GM19023 (cell line): ENCODE results near the gene VPREB1.
"Not testable (repeated sequence)": the region's sequence is repeated elsewhere in the genome, so short reads cannot be mapped to it uniquely, and the experiment has no call there.

ENCODE experiments used
- ATAC-seq: cut with Tn5 transposase; IDR thresholded peaks from one replicate; pipeline ENCODE4 v1.9.1; 2021; ENCODE audit warnings: mild to moderate bottlenecking, moderate library complexity; ENCODE audit not compliant: unreplicated experiment

VPREB1 gene

DNA sequence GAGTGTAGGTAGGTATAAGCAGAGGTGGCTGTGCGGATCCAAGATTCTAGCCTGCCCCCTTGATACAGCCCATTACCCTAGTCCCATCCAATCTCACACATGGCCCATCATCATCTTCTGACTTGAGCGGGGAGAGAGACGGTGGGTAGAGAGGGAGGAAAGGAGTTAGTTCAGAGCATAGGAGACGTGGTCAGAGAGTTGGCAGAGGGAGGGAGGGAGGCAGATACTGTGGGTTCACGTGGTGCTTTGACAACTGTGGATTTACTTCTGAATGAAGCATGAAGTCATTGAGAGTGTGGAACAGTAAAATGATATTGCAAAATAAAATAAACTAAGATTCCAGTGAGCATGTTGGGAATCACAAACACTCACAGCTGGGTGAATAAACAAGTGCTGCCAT is 31.4 kb upstream of the VPREB1 start:
- no peak for ATAC-seq

DNA sequence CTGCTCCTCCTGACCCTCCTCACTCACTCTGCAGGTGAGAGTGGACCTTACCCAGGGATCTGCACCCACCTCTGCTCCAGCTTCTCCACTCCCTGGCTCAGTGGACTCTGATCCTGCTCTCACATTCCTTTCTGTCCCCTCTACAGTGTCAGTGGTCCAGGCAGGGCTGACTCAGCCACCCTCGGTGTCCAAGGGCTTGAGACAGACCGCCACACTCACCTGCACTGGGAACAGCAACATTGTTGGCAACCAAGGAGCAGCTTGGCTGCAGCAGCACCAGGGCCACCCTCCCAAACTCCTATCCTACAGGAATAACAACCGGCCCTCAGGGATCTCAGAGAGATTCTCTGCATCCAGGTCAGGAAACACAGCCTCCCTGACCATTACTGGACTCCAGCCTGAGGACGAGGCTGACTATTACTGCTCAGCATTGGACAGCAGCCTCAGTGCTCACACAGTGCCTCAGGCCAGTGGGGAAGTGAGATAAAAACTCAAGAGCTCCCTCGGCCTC is 29.7 kb upstream of the VPREB1 start:
- ATAC-seq, result no peak

DNA sequence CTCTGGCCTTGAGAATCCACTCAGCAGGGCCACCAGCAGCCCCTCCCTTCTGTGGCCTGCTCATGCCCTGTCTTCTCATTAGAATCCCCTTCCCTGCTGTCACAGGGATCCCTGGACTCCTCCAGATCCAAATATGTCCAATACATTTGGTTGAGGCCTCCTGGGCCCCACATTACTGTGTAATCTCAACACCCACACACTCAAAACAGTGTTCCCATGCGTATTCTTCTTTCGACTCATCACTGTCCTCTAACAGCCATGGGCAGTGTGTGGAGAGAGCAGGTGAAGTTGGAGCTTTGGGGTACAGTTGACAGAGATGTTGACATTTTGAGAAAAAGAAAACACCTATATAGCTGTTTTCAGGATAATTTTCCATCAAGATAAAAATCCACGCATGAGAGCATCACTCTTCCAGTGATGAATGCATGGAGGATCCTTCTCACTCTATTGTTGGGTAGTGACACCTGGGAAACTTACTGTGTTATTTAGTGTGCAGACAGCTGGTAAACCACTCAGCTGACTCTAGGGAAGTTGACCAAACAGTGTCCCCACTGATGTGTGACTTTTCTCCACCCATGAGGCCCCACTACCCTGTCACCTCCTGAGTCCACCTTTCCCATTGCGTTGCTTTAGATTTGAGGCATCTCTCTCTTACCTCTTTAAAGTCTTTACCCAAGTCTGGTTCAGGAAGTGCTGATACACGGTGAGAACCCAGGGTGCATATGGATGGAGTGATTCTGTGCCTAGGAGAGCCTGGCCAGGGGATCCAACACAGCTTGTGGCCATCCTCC is 28.7 kb upstream of the VPREB1 start:
- ATAC-seq, result no peak

- no peak for ATAC-seq
Observed at GRCh38 chr22:22216450-22216959, 28.1 kb upstream of the VPREB1 start.

GRCh38 chr22:22218302-22218701 is 26.3 kb upstream of the VPREB1 start:
- ATAC-seq, result no peak

GRCh38 chr22:22219140-22219996 is 25.2 kb upstream of the VPREB1 start:
- ATAC-seq, result no peak

- not testable (repeated sequence) for ATAC-seq
Observed at GRCh38 chr22:22221043-22221442, 23.5 kb upstream of the VPREB1 start.

DNA sequence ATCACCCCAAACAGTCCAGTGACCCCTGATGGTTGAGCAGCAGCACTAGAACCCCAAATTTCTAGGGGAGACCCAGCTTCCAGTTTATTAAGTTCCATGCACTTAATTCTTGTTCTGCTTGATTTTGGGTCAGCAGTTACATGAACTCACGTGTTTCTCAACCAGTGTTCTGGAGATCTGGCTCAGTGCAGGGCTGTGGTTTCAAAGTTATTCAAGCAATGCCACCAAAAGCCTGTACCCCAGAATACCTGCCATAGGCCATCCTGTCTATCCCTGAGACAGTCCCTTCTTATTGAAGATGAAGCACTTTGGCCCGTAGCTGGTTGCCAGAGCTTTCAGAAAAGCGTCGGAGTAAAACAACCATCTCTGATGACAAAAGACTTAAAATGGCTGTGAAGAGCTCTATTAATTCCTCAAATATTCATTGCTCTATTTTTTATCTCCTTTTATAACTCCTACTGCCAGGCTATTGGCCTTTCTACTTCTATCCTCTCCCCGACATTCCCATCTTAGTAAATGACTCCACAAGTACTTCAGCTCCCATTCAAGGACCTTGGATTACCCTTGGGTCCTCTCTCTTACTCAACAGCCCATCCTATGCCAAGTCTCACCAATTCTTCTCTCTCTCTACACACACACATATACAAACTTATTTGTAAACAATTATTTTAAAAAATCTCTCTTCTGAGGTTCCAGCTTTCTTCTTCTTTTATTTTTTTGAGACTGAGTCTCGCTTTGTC is 18.0 kb upstream of the VPREB1 start:
- ATAC-seq, result no peak

DNA sequence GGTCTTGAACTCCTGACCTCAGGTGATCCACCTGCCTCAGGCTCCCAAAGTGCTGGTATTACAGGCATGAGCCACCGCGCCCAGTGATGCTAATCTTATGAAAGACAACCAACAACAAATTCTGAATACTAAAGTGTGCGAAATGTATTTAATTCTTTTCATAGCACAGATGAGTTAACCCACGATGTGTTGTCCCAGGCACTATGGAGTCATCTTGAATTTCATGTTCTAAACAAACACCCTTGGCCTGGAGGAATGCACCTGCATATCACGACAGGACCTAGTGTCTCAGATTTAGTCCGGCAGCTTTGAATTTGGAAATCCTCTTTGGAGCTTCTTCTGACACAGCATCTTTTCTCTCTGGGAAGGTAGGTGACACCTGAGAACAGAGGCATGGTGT is 16.2 kb upstream of the VPREB1 start:
- ATAC-seq, result no peak

DNA sequence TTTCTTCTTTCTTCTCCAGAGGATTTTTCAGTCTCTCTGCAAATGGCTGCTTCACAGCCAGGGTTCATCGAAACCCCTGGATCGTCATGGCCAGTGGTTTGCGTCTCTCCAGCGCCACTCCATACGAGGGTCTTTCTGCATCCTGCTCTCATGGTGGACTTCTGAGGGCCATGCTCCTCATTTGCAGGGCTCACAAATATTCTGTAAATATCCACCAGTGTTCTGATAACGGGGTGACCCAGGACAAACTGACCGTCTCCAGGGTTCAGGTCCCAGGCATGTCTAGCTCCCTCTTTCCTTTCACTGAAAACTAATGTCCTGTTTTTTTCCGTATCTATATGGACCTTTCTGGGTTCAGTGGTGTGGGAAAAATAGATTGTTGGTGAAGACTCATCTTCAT is 15.7 kb upstream of the VPREB1 start:
- no peak for ATAC-seq

- no peak for ATAC-seq
Observed at GRCh38 chr22:22229683-22230420, 14.7 kb upstream of the VPREB1 start.

- no peak for ATAC-seq
Observed at GRCh38 chr22:22230438-22230837, 14.1 kb upstream of the VPREB1 start.

GRCh38 chr22:22233081-22233480 is 11.5 kb upstream of the VPREB1 start:
- no peak for ATAC-seq

GRCh38 chr22:22235558-22235957 is 9.0 kb upstream of the VPREB1 start:
- ATAC-seq, result no peak

DNA sequence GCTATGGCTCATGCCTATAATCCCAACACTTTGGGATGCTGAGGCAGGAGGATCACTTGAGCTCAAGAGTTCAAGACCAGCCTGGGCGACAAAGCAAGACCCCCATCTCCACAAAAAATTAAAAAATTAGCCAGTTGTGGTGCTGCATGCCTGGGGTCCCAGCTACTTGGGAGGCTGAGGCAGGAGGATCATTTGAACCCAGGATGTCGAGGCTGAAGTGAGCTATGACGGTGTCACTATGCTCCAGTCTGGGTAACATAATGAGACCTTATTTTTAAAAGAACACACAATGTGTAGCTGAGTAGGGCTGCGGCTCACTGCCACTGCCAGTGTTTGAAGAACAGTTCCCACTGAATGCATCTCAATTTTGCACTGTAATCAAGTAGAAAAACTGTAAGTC is 7.1 kb upstream of the VPREB1 start:
- no peak for ATAC-seq

DNA sequence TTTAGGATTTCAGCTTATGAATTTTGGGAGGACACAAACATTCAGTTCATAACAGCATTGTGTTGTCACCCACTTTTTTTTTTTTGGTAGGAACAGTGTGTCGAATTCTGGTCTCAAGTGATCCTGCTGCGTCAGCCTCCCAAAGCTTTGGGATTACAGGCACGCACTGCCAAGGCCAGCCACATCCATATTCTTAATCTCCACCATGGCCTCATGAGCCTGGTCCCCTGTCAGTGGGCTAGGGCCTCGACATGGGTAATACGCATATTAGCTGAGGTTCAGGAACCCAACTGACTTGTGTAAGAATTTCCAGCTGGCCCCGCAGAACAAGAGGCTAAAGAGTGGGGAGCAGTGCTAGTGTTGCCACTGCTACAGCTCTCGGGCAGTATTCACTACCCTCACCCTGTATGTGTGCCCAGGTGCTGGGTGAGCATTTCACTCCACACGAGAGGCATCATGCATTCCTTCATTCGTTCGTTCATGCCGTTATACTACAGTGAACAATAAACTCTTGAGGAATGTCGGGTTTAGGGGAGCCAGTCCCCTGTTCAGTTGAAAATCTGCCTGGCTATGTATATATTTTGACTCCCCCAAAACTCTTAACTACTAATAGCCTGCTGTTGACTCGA is 5.2 kb upstream of the VPREB1 start:
- no peak for ATAC-seq

DNA sequence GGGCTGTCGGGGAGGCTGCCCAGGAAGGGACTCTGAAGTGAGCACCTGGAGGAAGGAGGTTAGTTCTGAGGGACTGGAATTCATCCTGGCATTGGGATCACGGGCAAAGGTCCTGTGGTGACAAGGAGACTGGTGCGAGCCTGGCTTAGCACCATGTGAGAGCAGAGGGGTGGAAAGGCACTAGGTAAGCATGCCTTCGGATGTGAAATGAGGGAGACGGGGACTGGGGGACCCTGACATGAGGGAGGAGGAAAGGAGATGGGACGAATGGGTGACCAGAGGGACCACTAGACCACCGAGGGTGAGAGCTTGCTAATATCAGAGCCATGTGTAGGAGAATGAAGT is 3.1 kb upstream of the VPREB1 start:
- ATAC-seq, result no peak

- ATAC-seq, result no peak
Observed at GRCh38 chr22:22242488-22242887, 2.1 kb upstream of the VPREB1 start.

DNA sequence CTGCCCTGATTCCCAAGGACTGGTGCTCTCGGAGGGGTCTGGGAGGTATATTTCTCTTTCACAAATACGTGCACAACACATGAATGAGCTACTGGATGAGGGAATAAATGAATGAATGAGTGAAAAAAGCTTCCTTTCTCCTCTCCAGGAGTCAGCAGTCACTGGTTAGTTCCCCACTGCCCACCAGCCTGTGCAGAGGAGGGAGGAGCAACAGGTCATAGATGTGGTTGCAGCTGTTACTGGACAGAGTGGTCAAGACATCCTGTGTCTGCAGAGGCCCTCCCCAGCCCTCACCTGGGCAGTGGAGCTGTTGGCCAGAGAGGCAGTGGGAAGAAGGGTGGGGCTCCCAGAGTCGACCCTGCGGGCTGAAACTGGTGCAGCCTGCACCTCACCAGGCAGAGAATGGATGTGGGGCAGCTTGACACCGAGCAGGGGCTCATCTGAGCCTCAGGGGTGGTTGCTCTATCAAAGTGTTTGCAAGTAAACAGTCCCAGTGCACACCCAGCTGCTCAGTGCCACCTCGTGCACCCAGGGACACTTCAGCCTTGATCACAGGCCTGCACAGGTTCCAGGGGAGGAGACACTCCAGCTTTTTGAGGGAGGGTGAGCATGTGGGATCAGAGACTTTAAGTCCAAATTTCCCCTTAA is 1.4 kb upstream of the VPREB1 start:
- ATAC-seq, result no peak
